HT-29 (cell line): ENCODE results near the gene CRIP2. TPM values are rescaled to one million over a fixed set of nuclear protein-coding genes. Genes with fewer than 3 reads are reported as not detected.

Source experiments
- DNase-seq: peaks from one replicate; pipeline ENCODE4 v3.0.0-alpha.2; 2015; ENCODE audit warnings: low spot score
- total RNA-seq: library from RNA; depleted of rRNA; stranded (reverse); fragments of >200 nt; shearing (Covaris generic); gene quantifications from 2 replicates; pipeline ENCODE4 v1.2.3, GENCODE V29; 2014

The CRIP2 gene
- total RNA-seq, 1 experiment from 2014 or later, result 274 TPM

DNA sequence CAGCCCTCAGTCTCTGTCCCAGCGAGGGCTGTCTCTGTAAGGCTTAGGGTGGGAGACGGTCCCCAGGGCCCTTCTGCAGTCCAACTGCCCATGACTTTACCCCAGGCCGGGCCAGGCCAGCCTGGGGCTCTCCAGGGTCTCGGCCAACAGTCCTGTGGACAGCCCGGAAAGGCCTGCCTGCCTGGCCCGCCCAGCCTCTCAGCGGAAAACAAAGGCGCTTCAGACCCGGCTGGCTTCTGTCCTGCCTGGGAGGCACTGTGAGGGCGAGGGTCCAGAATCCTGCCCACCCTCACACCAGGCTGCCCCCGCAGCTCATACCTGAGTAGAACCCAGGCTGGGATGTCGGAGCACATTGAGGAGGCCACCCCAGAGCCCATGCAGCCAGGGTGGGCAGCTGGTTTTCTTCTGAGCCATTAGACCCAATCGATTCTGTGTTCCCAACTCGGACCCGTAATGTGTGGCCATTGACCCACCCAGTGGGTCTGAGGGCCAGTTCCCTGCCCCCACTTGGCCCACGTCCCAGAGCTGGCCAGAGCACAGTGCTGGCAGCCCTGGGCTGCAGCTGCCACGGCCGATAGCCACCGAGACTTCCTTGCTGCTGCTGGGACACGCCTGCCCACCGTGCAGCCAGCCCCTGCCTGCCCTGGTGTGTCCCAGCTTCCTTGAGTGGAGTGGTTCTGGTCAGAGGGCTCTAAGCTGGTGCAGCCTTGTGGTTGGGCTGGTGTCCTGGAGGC lies 1.6 kb downstream of the CRIP2 start:
- DNase-seq, result peak; percentile 66

GRCh38 chr14:105476831-105477659 lies 2.4 kb downstream of the CRIP2 start:
- DNase-seq, result no peak

- no peak for DNase-seq
Measured at GRCh38 chr14:105477660-105478397, 3.2 kb downstream of the CRIP2 start.

- DNase-seq, result no peak
Measured at GRCh38 chr14:105478398-105479251, 4.0 kb downstream of the CRIP2 start.

GRCh38 chr14:105479431-105480158 lies 5.0 kb downstream of the CRIP2 start:
- no peak for DNase-seq

DNA sequence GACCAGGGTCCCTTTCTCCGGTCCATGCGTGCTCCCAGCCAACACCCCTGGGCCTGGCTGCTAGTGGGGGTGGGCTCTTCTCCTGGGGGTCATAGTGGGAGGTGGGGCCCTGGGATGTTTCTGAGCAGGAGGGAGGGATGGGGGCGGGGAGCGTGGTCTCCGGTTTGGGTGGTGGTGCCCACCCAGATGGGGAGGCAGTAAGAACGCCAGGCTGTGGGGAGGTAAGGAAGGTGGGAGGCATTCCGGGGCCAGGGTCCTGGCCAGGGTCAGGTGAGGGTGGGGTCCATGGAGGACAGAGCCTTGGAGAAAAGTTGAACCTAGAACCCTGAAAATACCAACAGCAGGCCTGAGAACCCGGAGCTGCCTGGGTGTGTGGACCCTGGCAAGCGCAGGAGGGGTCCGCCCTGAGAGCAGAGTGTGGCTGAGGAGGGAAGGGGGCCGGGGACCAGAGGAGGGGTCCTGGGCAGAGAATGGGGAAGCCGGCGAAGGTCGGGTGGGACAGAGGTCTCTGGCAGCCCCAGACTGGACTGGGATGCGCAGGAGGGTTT lies 5.7 kb downstream of the CRIP2 start:
- DNase-seq, result no peak

- DNase-seq, result peak; percentile 88
Measured at GRCh38 chr14:105480807-105481801, 6.5 kb downstream of the CRIP2 start.

DNA sequence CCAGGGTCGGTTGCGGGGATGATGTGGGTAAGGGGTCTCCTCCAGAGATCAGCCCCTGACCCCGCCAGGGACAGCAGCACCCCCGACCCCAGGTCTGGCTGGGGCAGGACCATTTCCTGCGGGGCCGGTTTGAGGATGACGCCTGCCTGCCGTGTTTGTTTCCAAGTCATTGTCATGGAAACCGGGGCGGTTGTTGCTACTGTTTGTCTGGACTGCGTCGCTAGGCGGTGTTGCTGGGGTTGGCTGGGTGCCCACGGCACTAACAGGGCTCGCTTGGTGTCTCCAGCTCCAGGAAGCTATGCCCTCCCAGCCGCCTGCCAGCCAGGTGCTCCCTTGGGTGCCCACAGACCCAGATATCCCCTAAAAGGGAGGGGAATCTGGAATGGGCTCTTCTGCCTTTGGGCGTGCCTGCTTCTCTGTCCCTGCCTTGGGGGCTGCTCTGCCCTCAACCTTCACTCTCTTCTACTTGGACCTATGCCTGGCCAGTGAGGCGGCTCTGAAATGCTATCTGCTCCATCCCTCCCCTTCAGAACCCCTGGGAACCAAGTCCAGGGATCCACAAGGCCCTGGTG lies 7.4 kb downstream of the CRIP2 start:
- peak; percentile 97 for DNase-seq

GRCh38 chr14:105482486-105483110 lies 8.0 kb downstream of the CRIP2 start:
- no peak for DNase-seq

- peak; percentile 51 for DNase-seq
Measured at GRCh38 chr14:105483300-105484068, 8.9 kb downstream of the CRIP2 start.

DNA sequence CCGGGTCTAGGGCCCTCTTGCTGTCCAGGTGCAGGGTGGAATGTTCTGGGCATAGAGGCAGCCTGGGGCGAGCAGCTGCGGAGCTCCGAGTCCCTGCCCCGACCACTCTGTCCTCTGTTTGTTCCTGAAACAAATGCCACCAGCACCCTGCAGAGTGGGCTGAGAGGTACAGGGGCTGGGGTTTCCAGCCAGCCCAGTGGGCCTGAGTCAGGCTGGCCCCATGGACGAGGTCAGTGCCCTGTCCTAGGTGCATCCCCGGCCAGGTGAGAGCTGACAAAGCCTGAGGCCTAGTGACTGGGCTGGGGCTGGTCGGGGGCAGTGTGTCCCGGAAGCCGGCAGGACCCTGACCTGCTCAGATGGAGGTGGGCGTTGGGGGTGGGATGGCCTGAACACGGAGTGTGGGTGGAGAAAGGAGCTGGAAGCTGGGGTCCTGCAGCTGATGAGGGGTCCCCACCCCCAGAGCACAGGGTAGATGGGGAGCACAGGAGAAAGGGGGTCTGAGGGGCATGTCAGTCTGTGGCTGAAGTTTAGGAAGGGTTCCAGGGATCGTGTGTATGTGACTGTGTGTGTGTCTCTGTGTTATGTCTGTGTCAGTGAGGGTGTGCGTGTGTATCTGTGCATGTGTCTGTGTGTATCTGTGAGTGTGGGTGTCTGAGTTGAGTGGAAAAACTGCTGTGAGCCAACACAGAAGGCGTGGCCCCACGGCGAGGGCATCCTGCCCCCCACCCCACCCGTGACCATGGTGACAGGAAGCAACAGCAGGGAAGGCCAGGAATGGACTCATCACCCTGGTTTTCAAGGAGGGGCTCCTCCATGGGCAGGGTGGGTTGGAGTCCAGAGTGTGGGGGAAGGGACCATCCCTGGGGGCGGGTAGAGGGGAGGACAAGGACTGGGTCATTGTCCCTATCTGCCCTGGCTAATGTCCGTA lies 9.7 kb downstream of the CRIP2 start:
- DNase-seq, result no peak

DNA sequence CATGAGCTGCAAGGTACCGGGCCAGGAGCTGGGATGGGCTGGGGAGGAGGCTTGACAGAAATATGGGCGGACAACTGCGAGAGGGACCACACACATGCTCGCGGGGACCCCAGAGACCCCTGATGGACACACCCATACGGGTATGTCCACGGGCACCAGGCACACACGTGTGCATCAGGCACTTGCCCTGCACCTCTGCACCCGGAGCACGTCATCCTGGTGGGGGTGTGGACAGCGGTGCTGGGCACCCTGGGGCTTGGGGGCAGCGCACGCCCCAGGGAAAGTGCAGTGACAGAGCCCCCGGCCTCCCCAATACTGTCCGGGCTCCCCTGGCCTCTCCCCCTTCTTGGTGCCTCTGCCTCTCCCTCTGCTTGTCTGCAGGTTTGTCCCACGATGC lies 10.4 kb downstream of the CRIP2 start:
- DNase-seq, result no peak

- DNase-seq, result peak; percentile 84
Measured at GRCh38 chr14:105485739-105486162, 11.1 kb downstream of the CRIP2 start.

GRCh38 chr14:105486163-105486973 lies 11.7 kb downstream of the CRIP2 start, which contains the start of gene CRIP1:
Gene CRIP1, plus strand, starts transcription at chr14:105486886. Its CDS starts 374 bp downstream, at chr14:105487260.
- DNase-seq, result peak; percentile 39

GRCh38 chr14:105486974-105487448 lies 12.4 kb downstream of the CRIP2 start:
- DNase-seq, result peak; percentile 56
